HG03342 (cell line): ENCODE results near the gene CTPS2.
"Not testable (repeated sequence)": the region's sequence is repeated elsewhere in the genome, so short reads cannot be mapped to it uniquely, and the experiment has no call there.

Source experiments
- ATAC-seq: cut with Tn5 transposase; IDR thresholded peaks from one replicate; pipeline ENCODE4 v1.9.1; 2021; ENCODE audit warnings: mild to moderate bottlenecking, moderate library complexity; ENCODE audit not compliant: unreplicated experiment

CTPS2 gene

GRCh38 chrX:16610121-16610621 lies 102.3 kb downstream of the CTPS2 start:
- no peak for ATAC-seq

GRCh38 chrX:16606142-16606720 lies 106.2 kb downstream of the CTPS2 start:
- ATAC-seq, result no peak

- no peak for ATAC-seq
These were observed 108.1 kb downstream of the CTPS2 start for GRCh38 chrX:16604337-16604736.

GRCh38 chrX:16603822-16604221 lies 108.6 kb downstream of the CTPS2 start:
- ATAC-seq, result no peak

GRCh38 chrX:16603235-16603634 lies 109.2 kb downstream of the CTPS2 start:
- not testable (repeated sequence) for ATAC-seq

- no peak for ATAC-seq
These were observed 110.6 kb downstream of the CTPS2 start for GRCh38 chrX:16601885-16602284.

- ATAC-seq, result no peak
These were observed 118.0 kb downstream of the CTPS2 start for GRCh38 chrX:16594490-16594889.

GRCh38 chrX:16593801-16594200 lies 118.7 kb downstream of the CTPS2 start:
- no peak for ATAC-seq

- ATAC-seq, result no peak
These were observed 120.2 kb downstream of the CTPS2 start for GRCh38 chrX:16592194-16592770.

GRCh38 chrX:16589826-16590225 lies 122.6 kb downstream of the CTPS2 start:
- ATAC-seq, result no peak

- no peak for ATAC-seq
These were observed 123.3 kb downstream of the CTPS2 start for GRCh38 chrX:16589211-16589610.

- ATAC-seq, result no peak
These were observed 124.2 kb downstream of the CTPS2 start for GRCh38 chrX:16588266-16588665.

GRCh38 chrX:16587836-16588235 lies 124.6 kb downstream of the CTPS2 start:
- ATAC-seq, result no peak

GRCh38 chrX:16586377-16587112 lies 125.9 kb downstream of the CTPS2 start:
- ATAC-seq, result no peak

- ATAC-seq, result no peak
These were observed 126.7 kb downstream of the CTPS2 start for GRCh38 chrX:16585486-16586376.

- ATAC-seq, result not testable (repeated sequence)
These were observed 132.3 kb downstream of the CTPS2 start for GRCh38 chrX:16580004-16580797.

GRCh38 chrX:16579517-16579916 lies 133.0 kb downstream of the CTPS2 start:
- ATAC-seq, result no peak

- no peak for ATAC-seq
These were observed 134.3 kb downstream of the CTPS2 start for GRCh38 chrX:16578218-16578617.

GRCh38 chrX:16577483-16578029 lies 134.9 kb downstream of the CTPS2 start:
- ATAC-seq, result no peak

- ATAC-seq, result not testable (repeated sequence)
These were observed 137.1 kb downstream of the CTPS2 start for GRCh38 chrX:16575388-16575787.
